Measurements from ENCODE around the gene TBPL1.

Gene TBPL1

GRCh38 chr6:133953634-133954415 lies 801 bp downstream of the TBPL1 start:
- no peak for TF ChIP-seq EZH2phosphoT487 (IDR thresholded peaks at IDR 0.05; ENCODE audit: borderline replicate concordance)
- TF ChIP-seq, protein P1, sequence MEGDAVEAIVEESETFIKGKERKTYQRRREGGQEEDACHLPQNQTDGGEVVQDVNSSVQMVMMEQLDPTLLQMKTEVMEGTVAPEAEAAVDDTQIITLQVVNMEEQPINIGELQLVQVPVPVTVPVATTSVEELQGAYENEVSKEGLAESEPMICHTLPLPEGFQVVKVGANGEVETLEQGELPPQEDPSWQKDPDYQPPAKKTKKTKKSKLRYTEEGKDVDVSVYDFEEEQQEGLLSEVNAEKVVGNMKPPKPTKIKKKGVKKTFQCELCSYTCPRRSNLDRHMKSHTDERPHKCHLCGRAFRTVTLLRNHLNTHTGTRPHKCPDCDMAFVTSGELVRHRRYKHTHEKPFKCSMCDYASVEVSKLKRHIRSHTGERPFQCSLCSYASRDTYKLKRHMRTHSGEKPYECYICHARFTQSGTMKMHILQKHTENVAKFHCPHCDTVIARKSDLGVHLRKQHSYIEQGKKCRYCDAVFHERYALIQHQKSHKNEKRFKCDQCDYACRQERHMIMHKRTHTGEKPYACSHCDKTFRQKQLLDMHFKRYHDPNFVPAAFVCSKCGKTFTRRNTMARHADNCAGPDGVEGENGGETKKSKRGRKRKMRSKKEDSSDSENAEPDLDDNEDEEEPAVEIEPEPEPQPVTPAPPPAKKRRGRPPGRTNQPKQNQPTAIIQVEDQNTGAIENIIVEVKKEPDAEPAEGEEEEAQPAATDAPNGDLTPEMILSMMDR (conservative IDR thresholded peaks at IDR 0.05; ENCODE audit: low read length): no peak
- H2AFZ ChIP-seq (ENCODE audit: low read length): peak overlapping the region; percentile 47; the same call in 1 of the 2 replicates

DNA sequence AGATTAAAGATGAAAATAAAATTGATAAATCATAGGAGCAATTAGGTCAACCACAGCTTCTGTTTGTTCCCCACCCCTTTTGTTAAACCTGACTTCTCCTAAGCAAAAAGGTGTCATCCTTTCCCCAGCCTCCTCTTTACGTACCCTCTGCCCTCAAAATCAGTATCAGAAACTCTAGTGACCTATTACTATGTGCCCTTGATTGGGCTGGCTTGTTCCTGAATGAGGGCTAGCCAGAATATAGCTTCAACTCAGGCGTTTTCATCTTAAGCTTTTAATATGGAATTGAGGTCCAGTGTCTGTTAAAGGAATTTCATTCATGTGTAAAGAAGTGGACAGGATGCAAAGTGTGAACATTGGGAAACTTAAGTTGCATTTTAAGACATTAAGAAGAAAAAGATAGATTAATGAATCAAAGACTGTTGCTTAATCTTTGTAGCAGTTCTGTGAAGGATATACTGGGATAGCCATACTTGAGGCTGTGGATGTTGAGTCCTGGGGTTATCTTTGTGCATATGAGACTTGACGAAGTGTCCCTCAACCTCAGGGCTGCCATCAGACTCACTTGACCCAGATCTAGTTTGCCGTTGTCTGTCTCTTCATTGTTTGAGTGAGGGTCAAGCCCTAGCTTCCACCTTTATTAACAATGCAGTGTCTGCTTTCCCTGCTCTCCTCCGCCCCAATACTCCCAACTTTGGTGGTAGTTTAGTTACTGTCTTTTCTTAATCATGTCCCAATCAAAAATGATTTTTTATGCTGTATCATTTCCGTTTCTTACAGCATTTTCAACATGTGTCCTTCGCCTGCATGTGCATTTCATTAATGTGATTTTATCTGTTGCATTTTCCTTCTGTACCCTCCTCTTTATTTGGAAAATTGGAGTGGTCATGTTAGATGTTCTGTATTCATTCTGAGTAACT lies 1.9 kb downstream of the TBPL1 start:
- H3K4me2 ChIP-seq (ENCODE audit: low read depth, low read length, poor library complexity, severe bottlenecking): peak overlapping the region; percentile 88
- H4K20me1 ChIP-seq (ENCODE audit: insufficient read depth, low read length, poor library complexity, severe bottlenecking): peaks cover 27% of the 10 kb centered on the region

More at GRCh38 chr6:133953634-133954415, 801 bp downstream of the TBPL1 start:
- Histone ChIP-seq H3K4me2 (ENCODE audit: low read depth, low read length, poor library complexity, severe bottlenecking) (peak overlapping the region; percentile 88), H4K20me1 (ENCODE audit: insufficient read depth, low read length, poor library complexity, severe bottlenecking) (peaks cover 26% of the 10 kb centered on the region), H3K4me1 (ENCODE audit: insufficient read depth, low read length, poor library complexity, severe bottlenecking) (peaks cover 57% of the 10 kb centered on the region), H3K79me2 (ENCODE audit: insufficient read depth, low read length) (peaks cover 54% of the 10 kb centered on the region), H3K27me3 (ENCODE audit: insufficient read depth, low read length, poor library complexity, severe bottlenecking) (no peaks in the 10 kb centered on the region), H3K9me2 (replicated peaks; ENCODE audit: low read depth, low read length) (no peaks in the 10 kb centered on the region), H3F3A (ENCODE audit: low read depth) (no peaks in the 10 kb centered on the region), H3K9me3 (ENCODE audit: insufficient read depth, low read depth, low read length) (no peaks in the 10 kb centered on the region), H3K36me3 (ENCODE audit: insufficient read depth, low read length) (no peaks in the 10 kb centered on the region), H3K4me3 (ENCODE audit: low read length, poor library complexity, severe bottlenecking) (peak overlapping the region; percentile 76), H3K9ac (ENCODE audit: low read depth, low read length, poor library complexity, severe bottlenecking) (peak overlapping the region; percentile 83)

More for the DNA sequence above, 1.9 kb downstream of the TBPL1 start:
- H3K9me3 ChIP-seq (ENCODE audit: insufficient read depth, low read depth, low read length): no peaks in the 10 kb centered on the region
- peaks cover 63% of the 10 kb centered on the region for H3K79me2 ChIP-seq (ENCODE audit: insufficient read depth, low read length)
- peaks cover 68% of the 10 kb centered on the region for H3K4me1 ChIP-seq (ENCODE audit: insufficient read depth, low read length, poor library complexity, severe bottlenecking)
- no peaks in the 10 kb centered on the region for H3K36me3 ChIP-seq (ENCODE audit: insufficient read depth, low read length)
- H3F3A ChIP-seq (ENCODE audit: low read depth): no peaks in the 10 kb centered on the region
- H3K9me2 ChIP-seq (replicated peaks; ENCODE audit: low read depth, low read length): no peaks in the 10 kb centered on the region
- TF ChIP-seq EZH2phosphoT487 (IDR thresholded peaks at IDR 0.05; ENCODE audit: borderline replicate concordance): no peak
- TF ChIP-seq, protein P1 (conservative IDR thresholded peaks at IDR 0.05; ENCODE audit: low read length): no peak
- H3K9ac ChIP-seq (ENCODE audit: low read depth, low read length, poor library complexity, severe bottlenecking): peak overlapping the region; percentile 83
- peak overlapping the region; percentile 76 for H3K4me3 ChIP-seq (ENCODE audit: low read length, poor library complexity, severe bottlenecking)
- H3K27me3 ChIP-seq (ENCODE audit: insufficient read depth, low read length, poor library complexity, severe bottlenecking): no peaks in the 10 kb centered on the region
- H2AFZ ChIP-seq (ENCODE audit: low read length): no peak overlapping the region

All from Loucy (cell line).